GM12878 (cell line): Measurements from ENCODE around the gene CCNB1IP1. TPM values are rescaled to one million over a fixed set of nuclear protein-coding genes. Genes with fewer than 3 reads are reported as not detected.

Experiments
- ATAC-seq: fragments of 200-7000 bp; cut with Tn5 transposase; 3 replicates; pipeline ENCODE4 v1.9.1; 2020; ENCODE audit warnings: mild to moderate bottlenecking, moderate library complexity
- BruUV-seq: library from RNA; stranded (reverse); fragments of 400-500 nt; replicated peaks from 2 replicates; lab custom pipeline; 2021; lab: Mats Ljungman, UMichigan
- CTCF ChIA-PET: fragments of 300-600 bp; sonication (Branson Sonifier 250); formaldehyde crosslinking; extraction: SDS; loops from one replicate; lab custom pipeline; 2021; ENCODE audit warnings: inconsistent platforms; lab: Yijun Ruan, JAX
- POLR2A ChIA-PET: fragments of 350-600 bp; formaldehyde crosslinking; extraction: SDS; loops from one replicate; lab custom pipeline; 2021; ENCODE audit warnings: inconsistent platforms; lab: Charles Lee
- RAD21 ChIA-PET: fragments of 300-600 bp; sonication (Branson Sonifier 250); formaldehyde crosslinking; loops from one replicate; lab custom pipeline; 2023; ENCODE audit warnings: antibody characterized with exemption; ENCODE audit not compliant: unreplicated experiment; lab: Charles Lee
- SMC1A ChIA-PET: fragments of 300-600 bp; sonication (Branson Sonifier 250); formaldehyde crosslinking; loops from one replicate; lab custom pipeline; 2023; ENCODE audit not compliant: unreplicated experiment, uncharacterized antibody; lab: Charles Lee
- DNase-seq: peaks from one replicate; pipeline ENCODE4 v3.0.0-alpha.2; 2011; ENCODE audit warnings: low read depth, low spot score
- FAIRE-seq: peaks from 3 replicates; lab custom pipeline; 2011; peaks lifted over from hg19 to GRCh38; lab: Jason Lieb, UNC
- H2AFZ ChIP-seq: 2 replicates; pipeline ENCODE4 v1.6.0; 2011; ENCODE audit warnings: low read depth, low read length, control low read depth; ENCODE audit not compliant: control insufficient read depth
- H3K27ac ChIP-seq: 2 replicates; pipeline ENCODE4 v1.5.1; 2011; ENCODE audit warnings: control low read depth; ENCODE audit not compliant: control insufficient read depth, insufficient read depth
- H3K27me3 ChIP-seq, 2 experiments: replicated peaks in 1 of 2; 2 replicates each; pipeline versions ENCODE4 v1.6.0 to v1.6.1; 2011; ENCODE audit warnings: low read length in 1 of 2; ENCODE audit not compliant: control insufficient read depth in 2 of 2, insufficient read depth in 2 of 2
- H3K36me3 ChIP-seq, 2 experiments: 2 replicates each; pipeline ENCODE4 v1.5.1; 2011; ENCODE audit warnings: low read length in 1 of 2; ENCODE audit not compliant: control insufficient read depth in 2 of 2, insufficient read depth in 2 of 2
- H3K4me1 ChIP-seq: 2 replicates; pipeline ENCODE4 v1.6.1; 2011; ENCODE audit warnings: mild to moderate bottlenecking, low read length, moderate library complexity, mixed read lengths; ENCODE audit not compliant: control insufficient read depth, insufficient read depth
- H3K4me2 ChIP-seq: 2 replicates; pipeline ENCODE4 v1.6.0; 2011; ENCODE audit warnings: control low read depth; ENCODE audit not compliant: control insufficient read depth, insufficient read depth
- H3K4me3 ChIP-seq: fragments of 200-600 bp; sonication (generic); 2 replicates; pipeline ENCODE4 v1.5.1; 2016
- H3K79me2 ChIP-seq: 2 replicates; pipeline ENCODE4 v1.6.0; 2011; ENCODE audit warnings: low read length; ENCODE audit not compliant: control insufficient read depth, insufficient read depth
- H3K9ac ChIP-seq: 2 replicates; pipeline ENCODE4 v1.8.0; 2011; ENCODE audit warnings: low read length, control low read depth, mixed read lengths; ENCODE audit not compliant: control insufficient read depth, insufficient read depth
- H3K9me3 ChIP-seq: replicated peaks from 3 replicates; pipeline ENCODE4 v1.5.1; 2011; ENCODE audit warnings: mild to moderate bottlenecking, low read length; ENCODE audit not compliant: control insufficient read depth, insufficient read depth
- H4K20me1 ChIP-seq: 2 replicates; pipeline ENCODE4 v1.6.0; 2011; ENCODE audit not compliant: control insufficient read depth, insufficient read depth
- ATF7 ChIP-seq: fragments of 450-650 bp; IDR thresholded peaks from 2 replicates; pipeline ENCODE4 v1.6.1; 2016; ENCODE audit warnings: low read depth, mild to moderate bottlenecking
- GABPA ChIP-seq: IDR thresholded peaks from 2 replicates; pipeline ENCODE4 v1.6.1; 2014; ENCODE audit warnings: antibody characterized with exemption, low read depth, mild to moderate bottlenecking, inconsistent platforms
- HDAC6 ChIP-seq: fragments of 200-600 bp; sonication (generic); IDR thresholded peaks from one replicate; pipeline ENCODE4 v1.8.0; 2017; ENCODE audit warnings: antibody characterized with exemption; ENCODE audit not compliant: unreplicated experiment
- HDGF ChIP-seq: fragments of 450-650 bp; IDR thresholded peaks from 2 replicates; pipeline ENCODE4 v1.6.1; 2016; ENCODE audit warnings: antibody characterized with exemption
- IRF3 ChIP-seq: fragments of 450-650 bp; IDR thresholded peaks from 2 replicates; pipeline ENCODE4 v1.6.1; 2014; ENCODE audit warnings: mild to moderate bottlenecking
- KLF5 ChIP-seq: fragments of 450-650 bp; IDR thresholded peaks from 2 replicates; pipeline ENCODE4 v1.6.1; 2014; ENCODE audit warnings: mild to moderate bottlenecking; ENCODE audit not compliant: partially characterized antibody
- MXI1 ChIP-seq: fragments of 150-350 bp; IDR thresholded peaks from 2 replicates; pipeline ENCODE4 v1.6.1; 2011; ENCODE audit warnings: low read depth, mild to moderate bottlenecking, inconsistent platforms, low read length, improper control_type of control experiment
- NFYA ChIP-seq: IDR thresholded peaks from 2 replicates; pipeline ENCODE4 v1.6.1; 2011; ENCODE audit warnings: low read depth, mild to moderate bottlenecking, low read length, improper control_type of control experiment, borderline replicate concordance
- NRF1 ChIP-seq: conservative IDR thresholded peaks from 2 replicates; pipeline ENCODE4 v1.6.1; 2011; ENCODE audit warnings: mild to moderate bottlenecking, low read depth, low read length, improper control_type of control experiment
- POLR2AphosphoS2 ChIP-seq: IDR thresholded peaks from 2 replicates; pipeline ENCODE4 v1.6.1; 2011; ENCODE audit warnings: low read depth, mild to moderate bottlenecking, low read length, improper control_type of control experiment, moderate library complexity
- SMAD1 ChIP-seq: fragments of 450-650 bp; IDR thresholded peaks from 2 replicates; pipeline ENCODE4 v1.6.1; 2018; ENCODE audit warnings: mild to moderate bottlenecking, low read depth; ENCODE audit not compliant: partially characterized antibody
- SMC3 ChIP-seq: IDR thresholded peaks from 2 replicates; pipeline ENCODE4 v1.6.1; 2011; ENCODE audit warnings: low read length, improper control_type of control experiment, borderline replicate concordance
- SUPT20H ChIP-seq: IDR thresholded peaks from 2 replicates; pipeline ENCODE4 v1.6.1; 2011; ENCODE audit warnings: low read depth, mild to moderate bottlenecking, low read length, moderate library complexity, borderline replicate concordance; ENCODE audit not compliant: control insufficient read depth
- USF2 ChIP-seq: IDR thresholded peaks from 2 replicates; pipeline ENCODE4 v1.6.1; 2011; ENCODE audit warnings: low read depth, low read length, improper control_type of control experiment, borderline replicate concordance
- ZBTB11 ChIP-seq: fragments of 450-650 bp; formaldehyde crosslinking; IDR thresholded peaks from 2 replicates; pipeline ENCODE4 v1.5.0; 2022; ENCODE audit warnings: mild to moderate bottlenecking, missing genetic modification characterization
- ZBTB33 ChIP-seq: fragments of 450-650 bp; IDR thresholded peaks from 2 replicates; pipeline ENCODE4 v1.6.1; 2017; ENCODE audit warnings: mild to moderate bottlenecking
- ZZZ3 ChIP-seq: IDR thresholded peaks from 2 replicates; pipeline ENCODE4 v1.6.1; 2011; ENCODE audit warnings: low read depth; ENCODE audit not compliant: control insufficient read depth, insufficient read length
- WGBS: methylation state at CpG from one replicate; pipeline ENCODE4 v1.1.6; 2016; ENCODE audit warnings: low lambda C conversion rate; ENCODE audit not compliant: insufficient replicate concordance, insufficient coverage; ENCODE audit errors: missing lambda C conversion rate; 5-methylcytosine and 5-hydroxymethylcytosine counted together
- in situ Hi-C: fragments of 300-500 bp; cut with MboI; formaldehyde crosslinking; loops from 9 replicates; pipeline ENCODE4 v1.14.3; 2018; ENCODE audit warnings: mixed read lengths
- intact Hi-C: fragments of 100-400 bp; cut with micrococcal nuclease; formaldehyde crosslinking; loops from one replicate; pipeline ENCODE4 v1.14.2; 2022; ENCODE audit not compliant: unreplicated experiment
- polyA plus RNA-seq, 11 experiments: library from polyadenylated mRNA; depleted of rRNA in 4 of 11; unstranded in 6 of 11; stranded (reverse) in 5 of 11; fragments of >200 nt; fragmentation: Nextera tagmentation in 4 of 11; fragmentation: Illumina TruSeq in 1 of 11; extraction: Ambion mirVana in 4 of 11; extraction: Trizol in 1 of 11; gene quantifications; 1 replicate in 1 of 11; 2 replicates in 10 of 11; pipeline versions ENCODE4 v1.2.1 to v1.2.3, GENCODE V29; 2011 to 2016; ENCODE audit warnings: inconsistent platforms in 2 of 11, missing spikeins in 2 of 11, low read depth in 1 of 11
- total RNA-seq, 4 experiments: library from RNA; depleted of rRNA in 3 of 4; stranded (reverse); fragments of >200 nt in 3 of 4; fragmentation: Illumina TruSeq in 1 of 4; extraction: Trizol in 1 of 4; gene quantifications; 2 replicates each; pipeline versions ENCODE4 v1.2.1 to v1.2.3, GENCODE V29; 2013 to 2021

The CCNB1IP1 gene
- total and polyA plus RNA-seq, 10 of the 15 experiments (the other 5 are each of a cell fraction or from before 2014, with no cell fraction given): 20.4 to 165 (median 86.5) TPM

- TF ChIP-seq SMC3: no peak
- TF ChIP-seq GABPA: no peak
- TF ChIP-seq POLR2AphosphoS2: no peak
- TF ChIP-seq IRF3: no peak
- TF ChIP-seq, all 136 proteins: peak for 0
Measured at GRCh38 chr14:20317720-20318119, 15.4 kb downstream of the CCNB1IP1 start (continued).

- ChIA-PET CTCF (no interaction called here), POLR2A (no interaction called here), SMC1A (no interaction called here), RAD21 (no interaction called here)
- no peaks in the 10 kb centered on the region for H3K4me1 ChIP-seq
- ATAC-seq: no peak
- no peak overlapping the region for H2AFZ ChIP-seq
- FAIRE-seq: no peak
- H3K27ac ChIP-seq: no peak overlapping the region
- no peak overlapping the region for H3K9ac ChIP-seq
- H3K79me2 ChIP-seq: no peaks in the 10 kb centered on the region
- no TSS peak for BruUV-seq
- 100% methylated on average over 2 of the region's 2 CpGs for WGBS
- H3K9me3 ChIP-seq: no peaks in the 10 kb centered on the region
- no peak overlapping the region for H3K4me3 ChIP-seq
- H3K27me3 ChIP-seq: no peaks in the 10 kb centered on the region
- H3K36me3 ChIP-seq: peaks cover 10 to 20% of the 10 kb centered on the region in 2 experiments
- H3K4me2 ChIP-seq: no peak overlapping the region
- DNase-seq: no peak
- in situ Hi-C loops: no loop called here
- H4K20me1 ChIP-seq: no peaks in the 10 kb centered on the region
- intact Hi-C loops: no loop called here
- TF ChIP-seq ATF7 (no peak), SMC3 (no peak), ZZZ3 (no peak), NFYA (no peak), SMAD1 (no peak), NRF1 (no peak), ZBTB33 (no peak), HDGF (no peak), SUPT20H (no peak), USF2 (no peak), HDAC6 (no peak), ZBTB11 (CRISPR knock-in tag) (no peak), MXI1 (no peak), KLF5 (no peak)
Measured at GRCh38 chr14:20314026-20314425, 19.1 kb downstream of the CCNB1IP1 start.
